ENCODE results near the gene NUP188.

DNA sequence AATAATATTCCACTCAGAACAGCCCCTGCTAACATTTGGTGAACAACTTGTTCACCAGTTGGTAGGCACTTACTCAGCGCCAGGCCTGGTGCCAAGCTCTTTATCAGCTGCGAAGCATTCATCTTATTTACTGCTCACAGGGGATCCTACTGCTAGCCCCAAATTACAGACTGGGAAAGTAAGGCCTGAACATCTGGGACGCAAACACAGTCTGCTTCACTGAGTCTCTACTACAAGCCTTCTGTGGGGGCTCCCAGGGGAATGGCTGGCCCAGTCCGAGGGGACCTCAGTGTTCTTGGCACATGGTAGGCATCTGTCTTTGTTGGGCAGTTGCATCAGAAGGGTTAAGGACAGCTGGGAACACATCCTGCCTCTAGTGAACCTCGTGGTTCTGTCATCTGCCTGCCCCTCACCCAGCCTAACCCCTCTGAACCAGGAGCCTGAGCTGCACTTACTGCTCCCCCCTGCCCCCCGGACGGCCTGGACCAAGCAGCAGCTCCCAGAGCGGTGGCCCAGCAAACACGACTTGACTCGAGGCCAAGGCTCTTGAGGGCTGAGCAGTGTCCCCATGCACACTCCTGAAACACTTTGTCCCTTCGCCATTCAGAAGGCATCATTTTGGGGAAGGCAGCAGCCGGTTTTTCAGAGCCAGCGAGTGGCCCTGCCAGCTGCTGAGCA, 27.0 kb upstream of the NUP188 start, which contains the start of gene PHYHD1:
- TF ChIP-seq, protein P1, sequence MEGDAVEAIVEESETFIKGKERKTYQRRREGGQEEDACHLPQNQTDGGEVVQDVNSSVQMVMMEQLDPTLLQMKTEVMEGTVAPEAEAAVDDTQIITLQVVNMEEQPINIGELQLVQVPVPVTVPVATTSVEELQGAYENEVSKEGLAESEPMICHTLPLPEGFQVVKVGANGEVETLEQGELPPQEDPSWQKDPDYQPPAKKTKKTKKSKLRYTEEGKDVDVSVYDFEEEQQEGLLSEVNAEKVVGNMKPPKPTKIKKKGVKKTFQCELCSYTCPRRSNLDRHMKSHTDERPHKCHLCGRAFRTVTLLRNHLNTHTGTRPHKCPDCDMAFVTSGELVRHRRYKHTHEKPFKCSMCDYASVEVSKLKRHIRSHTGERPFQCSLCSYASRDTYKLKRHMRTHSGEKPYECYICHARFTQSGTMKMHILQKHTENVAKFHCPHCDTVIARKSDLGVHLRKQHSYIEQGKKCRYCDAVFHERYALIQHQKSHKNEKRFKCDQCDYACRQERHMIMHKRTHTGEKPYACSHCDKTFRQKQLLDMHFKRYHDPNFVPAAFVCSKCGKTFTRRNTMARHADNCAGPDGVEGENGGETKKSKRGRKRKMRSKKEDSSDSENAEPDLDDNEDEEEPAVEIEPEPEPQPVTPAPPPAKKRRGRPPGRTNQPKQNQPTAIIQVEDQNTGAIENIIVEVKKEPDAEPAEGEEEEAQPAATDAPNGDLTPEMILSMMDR (IDR thresholded peaks at IDR 0.05): no peak
- TF ChIP-seq POLR2A (IDR thresholded peaks at IDR 0.05): no peak
